Mucosa of stomach (tissue), 1 donor: Measurements from ENCODE around the gene GPR18.

ENCODE experiments used
- H3K27me3 ChIP-seq: one replicate; pipeline ENCODE4 v1.7.0; 2013; ENCODE audit warnings: mild to moderate bottlenecking, low read length; ENCODE audit not compliant: control insufficient read depth, insufficient read depth
- H3K36me3 ChIP-seq: one replicate; pipeline ENCODE4 v1.7.0; 2013; ENCODE audit warnings: low read length; ENCODE audit not compliant: control insufficient read depth, insufficient read depth
- H3K4me1 ChIP-seq: one replicate; pipeline ENCODE4 v1.7.0; 2013; ENCODE audit warnings: mild to moderate bottlenecking, low read length; ENCODE audit not compliant: control insufficient read depth, insufficient read depth
- H3K4me3 ChIP-seq: one replicate; pipeline ENCODE4 v1.7.0; 2013; ENCODE audit warnings: low read length
- H3K9ac ChIP-seq: one replicate; pipeline ENCODE4 v1.7.0; 2013; ENCODE audit warnings: mild to moderate bottlenecking, low read length, moderate library complexity
- H3K9me3 ChIP-seq: one replicate; pipeline ENCODE4 v1.7.0; 2013; ENCODE audit warnings: mild to moderate bottlenecking, low read length, moderate library complexity; ENCODE audit not compliant: control insufficient read depth
- donor health status: Pancreatic carcinoma.

GPR18 gene

DNA sequence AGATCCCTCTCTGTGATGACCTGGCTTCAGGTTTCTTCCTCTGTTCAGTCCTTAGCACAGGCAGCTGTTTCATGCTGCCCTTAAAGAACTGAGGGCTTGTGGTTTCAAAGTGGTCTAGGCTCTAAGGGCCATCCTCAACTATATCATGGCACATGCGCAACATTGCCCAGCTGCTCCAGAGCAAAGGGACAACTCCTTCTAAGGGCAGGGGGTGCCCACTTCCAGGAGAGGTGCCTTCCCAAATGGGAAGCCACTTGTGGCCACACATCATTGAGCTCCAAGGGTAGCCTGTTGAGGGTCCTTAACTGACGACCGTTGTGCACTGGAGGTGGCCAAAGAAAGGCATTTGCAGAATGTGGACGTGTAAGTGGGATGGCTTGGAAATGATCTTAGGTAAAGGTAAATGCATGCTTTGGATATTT is 41.8 kb upstream of the GPR18 start:
- Histone ChIP-seq H3K4me1 (no peaks in the 10 kb centered on the region), H3K4me3 (no peak overlapping the region), H3K9ac (no peak overlapping the region), H3K9me3 (no peaks in the 10 kb centered on the region), H3K36me3 (no peaks in the 10 kb centered on the region), H3K27me3 (no peaks in the 10 kb centered on the region)

DNA sequence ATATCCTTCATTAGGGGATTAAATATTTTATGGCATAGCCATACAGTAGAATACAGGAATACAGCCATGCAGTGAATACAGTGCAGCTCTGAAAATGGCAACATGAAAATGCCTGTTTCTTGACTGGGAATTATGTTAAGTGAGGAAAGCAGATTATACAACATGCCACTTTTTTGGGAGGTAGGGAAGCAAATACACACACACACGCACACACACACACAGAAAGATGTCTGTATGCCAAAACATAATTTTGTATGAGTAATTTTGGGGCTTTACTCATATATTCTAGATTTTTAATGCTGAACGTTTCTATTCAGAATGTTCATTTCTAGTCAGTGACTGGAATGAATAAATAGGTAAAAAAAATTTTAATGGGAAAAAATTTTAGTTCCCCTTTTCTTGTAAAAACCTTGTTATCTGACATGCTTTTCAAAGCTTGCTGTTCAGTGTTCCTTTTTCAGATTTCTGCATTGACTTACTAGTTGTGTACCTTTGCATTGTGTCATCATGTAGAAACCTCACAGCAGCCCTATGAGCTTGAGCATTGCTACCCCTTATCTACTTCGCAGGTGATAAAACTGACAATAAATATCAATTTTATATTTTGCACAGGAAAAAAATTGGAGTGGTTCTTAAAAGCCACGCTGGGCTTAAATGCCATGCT is 41.2 kb upstream of the GPR18 start:
- H3K9ac ChIP-seq = no peak overlapping the region
- H3K9me3 ChIP-seq = no peaks in the 10 kb centered on the region
- no peaks in the 10 kb centered on the region for H3K4me1 ChIP-seq

DNA sequence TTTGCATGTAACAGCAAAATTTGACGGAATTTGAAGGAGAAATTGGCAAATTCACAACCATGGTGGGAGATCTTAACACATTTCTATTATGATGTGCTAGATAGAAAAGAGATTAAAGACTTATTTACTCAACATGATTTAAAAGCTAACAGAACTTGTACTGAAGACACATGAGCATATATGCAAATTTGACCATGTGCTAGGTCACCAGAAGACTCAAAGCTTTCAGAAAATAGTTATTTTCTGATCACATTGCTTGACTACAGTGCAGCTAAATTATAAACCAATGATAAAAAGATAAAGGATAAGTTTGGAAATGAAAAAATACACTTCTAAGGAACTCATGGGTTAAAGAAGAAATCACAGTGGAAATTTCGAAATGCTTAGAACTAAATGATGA is 39.9 kb upstream of the GPR18 start:
- Histone ChIP-seq H3K9ac (no peak overlapping the region), H3K9me3 (no peaks in the 10 kb centered on the region), H3K4me3 (no peak overlapping the region), H3K27me3 (no peaks in the 10 kb centered on the region), H3K4me1 (peaks cover 3% of the 10 kb centered on the region), H3K36me3 (no peaks in the 10 kb centered on the region)

More for the DNA sequence above, 41.2 kb upstream of the GPR18 start:
- Histone ChIP-seq H3K27me3 (no peaks in the 10 kb centered on the region), H3K4me3 (no peak overlapping the region), H3K36me3 (no peaks in the 10 kb centered on the region)

DNA sequence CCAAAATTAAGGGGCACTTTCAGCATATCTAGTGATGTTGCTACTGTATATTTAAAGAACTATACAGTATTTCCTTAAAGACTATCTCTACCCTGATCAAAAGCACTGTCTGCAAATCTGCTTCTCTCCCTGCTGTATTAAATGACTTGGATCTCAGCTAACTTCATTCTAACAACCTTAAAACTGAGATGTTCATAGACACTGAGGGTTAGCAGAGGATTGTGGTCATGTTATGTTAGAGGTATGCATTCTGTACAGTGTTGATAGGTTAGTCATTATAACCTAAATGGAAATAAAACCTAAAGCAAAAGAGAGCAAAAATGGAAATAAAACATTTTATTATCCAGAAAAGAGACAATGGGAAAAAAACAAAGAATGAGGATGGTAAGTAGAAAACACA is 39.2 kb upstream of the GPR18 start:
- Histone ChIP-seq H3K9me3 (no peaks in the 10 kb centered on the region), H3K36me3 (no peaks in the 10 kb centered on the region), H3K4me3 (no peak overlapping the region), H3K4me1 (peaks cover 3% of the 10 kb centered on the region), H3K9ac (no peak overlapping the region), H3K27me3 (no peaks in the 10 kb centered on the region)

DNA sequence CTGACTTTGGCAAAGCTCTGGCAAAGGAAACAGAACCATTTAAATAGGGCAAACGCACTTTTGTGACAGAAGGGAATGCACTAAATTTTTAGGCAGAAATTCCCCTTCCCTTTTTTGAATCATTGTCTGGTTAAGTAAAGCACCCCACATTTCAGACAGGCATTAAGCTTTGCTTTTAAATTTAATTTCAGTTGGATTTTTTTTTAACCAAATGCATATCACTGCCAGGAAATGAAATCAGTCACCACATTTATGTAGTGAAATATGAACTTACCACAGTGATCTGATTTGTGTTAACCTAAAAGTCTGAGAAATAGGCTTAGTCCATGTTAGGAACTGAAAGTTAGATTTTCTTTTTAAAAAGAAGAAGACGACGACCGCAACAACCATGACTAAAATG is 38.2 kb upstream of the GPR18 start:
- Histone ChIP-seq H3K36me3 (no peaks in the 10 kb centered on the region), H3K4me1 (peaks cover 3% of the 10 kb centered on the region), H3K27me3 (no peaks in the 10 kb centered on the region), H3K9ac (no peak overlapping the region), H3K4me3 (no peak overlapping the region), H3K9me3 (no peaks in the 10 kb centered on the region)

DNA sequence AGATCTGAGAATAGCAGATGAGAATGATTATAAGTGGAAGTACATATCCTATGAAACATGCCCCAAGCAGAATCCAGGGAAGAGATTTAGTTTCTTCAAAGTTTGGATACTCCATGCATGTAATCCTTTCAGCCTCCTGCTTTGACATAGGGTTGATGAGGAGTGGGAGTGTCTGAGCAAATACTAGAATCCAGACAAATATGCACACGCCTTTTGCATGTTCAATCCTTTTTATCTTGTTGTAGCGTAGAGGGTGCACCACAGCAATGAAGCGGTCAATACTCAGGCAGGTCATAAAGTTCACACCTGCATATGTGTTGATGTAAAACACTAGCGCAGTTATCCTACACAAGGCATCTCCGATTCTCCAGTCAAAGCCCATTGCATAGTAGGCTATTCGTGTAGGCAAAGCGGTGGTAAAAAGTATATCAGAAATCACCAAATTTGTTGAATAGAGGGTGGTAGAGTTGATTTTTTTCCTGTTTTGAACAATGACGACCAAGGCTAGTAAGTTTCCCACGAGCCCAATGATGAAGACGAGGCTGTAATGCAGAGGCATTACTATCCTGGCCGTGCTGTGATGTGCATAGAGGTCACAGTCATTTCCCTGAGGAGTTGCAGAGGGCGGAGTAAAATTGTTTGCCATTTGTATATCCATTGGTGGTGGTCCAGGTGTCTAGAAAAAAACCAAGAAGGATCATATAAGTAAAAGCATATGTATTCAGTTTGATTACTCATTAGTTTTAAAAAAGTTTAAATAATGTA is 37.5 kb upstream of the GPR18 start:
- Histone ChIP-seq H3K9me3 (no peaks in the 10 kb centered on the region), H3K27me3 (no peaks in the 10 kb centered on the region), H3K4me1 (peaks cover 3% of the 10 kb centered on the region), H3K4me3 (no peak overlapping the region), H3K9ac (no peak overlapping the region), H3K36me3 (no peaks in the 10 kb centered on the region)

DNA sequence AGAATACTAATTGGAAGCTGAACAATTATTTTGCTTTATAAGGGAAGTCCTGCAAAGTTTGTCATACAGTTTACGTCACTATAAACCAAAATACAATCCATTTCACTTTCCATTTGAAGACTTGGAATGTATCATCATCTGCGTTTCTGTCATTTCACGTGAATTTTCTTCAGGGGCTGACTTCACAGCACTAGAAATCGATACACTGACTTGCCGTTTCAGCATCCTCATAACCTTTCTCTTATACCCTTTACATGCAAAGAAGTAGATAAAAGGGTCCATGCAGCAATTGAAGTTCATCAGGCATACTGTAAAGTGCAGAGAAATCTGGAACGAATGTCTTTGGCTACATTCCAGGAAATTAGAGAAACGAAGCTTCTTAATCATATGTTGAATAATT is 36.8 kb upstream of the GPR18 start:
- peaks cover 4% of the 10 kb centered on the region for H3K4me1 ChIP-seq
- no peaks in the 10 kb centered on the region for H3K36me3 ChIP-seq
- no peak overlapping the region for H3K9ac ChIP-seq
- no peaks in the 10 kb centered on the region for H3K27me3 ChIP-seq
- no peaks in the 10 kb centered on the region for H3K9me3 ChIP-seq
- H3K4me3 ChIP-seq = no peak overlapping the region

DNA sequence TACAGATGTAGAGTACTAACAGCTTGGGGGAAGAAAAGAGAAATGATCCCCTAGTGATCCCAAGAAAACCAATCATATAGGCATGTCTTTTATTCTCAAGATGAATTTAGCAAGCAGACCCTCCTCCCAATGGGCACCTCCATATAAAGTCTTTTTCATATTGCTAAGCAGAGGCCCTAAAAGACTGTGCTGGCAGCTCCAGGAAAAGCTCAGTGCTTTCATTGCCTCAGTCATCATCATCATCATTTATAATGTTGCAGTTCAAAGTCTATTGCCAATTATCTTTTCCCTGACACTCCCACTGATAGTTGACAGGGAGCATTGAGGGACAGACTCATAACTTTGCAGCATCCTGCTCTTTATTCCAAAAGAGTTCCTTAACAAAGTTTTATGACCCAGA is 36.0 kb upstream of the GPR18 start:
- no peaks in the 10 kb centered on the region for H3K9me3 ChIP-seq
- H3K36me3 ChIP-seq = no peaks in the 10 kb centered on the region
- H3K27me3 ChIP-seq = no peaks in the 10 kb centered on the region
- H3K4me3 ChIP-seq = no peak overlapping the region
- H3K4me1 ChIP-seq = peaks cover 11% of the 10 kb centered on the region
- no peak overlapping the region for H3K9ac ChIP-seq

DNA sequence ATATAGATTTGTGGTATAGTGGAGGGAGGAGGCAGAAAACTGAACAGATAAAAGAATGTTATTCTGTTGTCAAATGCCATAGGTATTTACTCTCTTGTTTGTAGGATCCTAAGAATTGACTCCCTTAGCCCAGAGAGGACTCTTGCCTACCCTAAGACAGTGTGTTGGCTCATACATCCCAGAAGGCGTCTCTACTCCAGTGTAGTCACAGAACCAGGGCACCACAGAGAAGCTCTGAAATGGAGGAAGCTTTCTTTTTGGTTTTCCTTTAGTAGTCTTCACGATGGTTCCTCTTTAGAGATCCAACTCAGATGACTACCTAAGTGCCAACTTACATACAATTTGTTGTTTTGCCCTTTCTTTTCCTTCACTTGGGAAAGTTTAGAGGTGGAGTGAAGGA is 35.0 kb upstream of the GPR18 start:
- Histone ChIP-seq H3K36me3 (no peaks in the 10 kb centered on the region), H3K4me3 (no peak overlapping the region), H3K9ac (no peak overlapping the region), H3K4me1 (peaks cover 20% of the 10 kb centered on the region), H3K27me3 (no peaks in the 10 kb centered on the region), H3K9me3 (no peaks in the 10 kb centered on the region)

DNA sequence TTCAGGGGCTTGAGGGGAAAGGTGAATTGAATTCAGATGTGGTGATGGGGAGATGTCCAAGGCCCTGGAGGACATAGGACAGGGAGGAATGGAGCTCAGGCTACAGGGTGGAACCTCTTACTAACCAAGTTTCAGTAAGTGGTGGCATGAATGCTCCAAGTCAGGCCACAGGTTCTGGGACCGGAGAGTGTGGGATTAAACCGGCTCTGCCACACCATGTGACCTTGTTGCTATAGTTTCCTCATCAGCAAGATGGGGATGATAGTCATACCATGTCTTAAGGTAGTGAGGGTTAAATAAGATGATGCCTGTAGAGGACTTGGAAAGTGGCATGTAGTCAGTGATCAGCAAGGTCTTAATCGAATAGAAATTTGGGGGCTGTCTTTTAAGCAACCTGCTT is 32.7 kb upstream of the GPR18 start:
- no peak overlapping the region for H3K9ac ChIP-seq
- H3K9me3 ChIP-seq = no peaks in the 10 kb centered on the region
- no peaks in the 10 kb centered on the region for H3K36me3 ChIP-seq
- peaks cover 26% of the 10 kb centered on the region for H3K4me1 ChIP-seq
- H3K27me3 ChIP-seq = no peaks in the 10 kb centered on the region
- H3K4me3 ChIP-seq = no peak overlapping the region

DNA sequence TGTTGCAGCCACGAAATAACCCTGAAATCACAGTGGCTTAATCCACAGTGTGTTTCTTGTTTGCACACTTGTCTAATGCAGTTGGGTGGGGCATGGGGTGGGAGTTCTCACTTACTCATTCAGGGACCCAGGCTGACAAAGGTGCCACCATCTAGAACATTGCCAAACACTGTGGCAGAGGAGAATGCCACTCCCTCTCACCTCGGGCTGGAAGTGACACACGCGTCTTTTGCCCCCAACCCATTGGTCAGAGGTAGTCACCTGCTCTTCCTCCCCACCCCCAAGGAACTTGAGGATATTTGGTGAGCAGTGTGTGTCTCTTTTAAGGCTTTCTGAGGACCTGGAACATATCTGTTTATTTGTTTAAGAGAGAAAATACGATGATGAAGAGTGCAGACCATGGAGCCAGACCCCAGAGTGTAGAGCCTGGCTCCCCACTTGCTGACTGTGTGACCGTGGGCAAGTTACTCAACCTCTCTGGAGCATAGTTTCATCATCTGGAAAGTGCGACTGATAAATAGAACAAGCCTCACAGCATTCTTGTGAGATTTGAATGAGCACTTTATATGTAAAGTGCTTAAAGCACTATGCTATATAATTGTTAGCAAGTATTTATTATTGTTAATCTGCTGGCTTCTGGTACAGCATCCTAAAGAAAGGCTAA is 31.6 kb upstream of the GPR18 start:
- Histone ChIP-seq H3K4me1 (peaks cover 31% of the 10 kb centered on the region), H3K36me3 (no peaks in the 10 kb centered on the region), H3K27me3 (no peaks in the 10 kb centered on the region), H3K4me3 (no peak overlapping the region), H3K9me3 (no peaks in the 10 kb centered on the region), H3K9ac (no peak overlapping the region)

DNA sequence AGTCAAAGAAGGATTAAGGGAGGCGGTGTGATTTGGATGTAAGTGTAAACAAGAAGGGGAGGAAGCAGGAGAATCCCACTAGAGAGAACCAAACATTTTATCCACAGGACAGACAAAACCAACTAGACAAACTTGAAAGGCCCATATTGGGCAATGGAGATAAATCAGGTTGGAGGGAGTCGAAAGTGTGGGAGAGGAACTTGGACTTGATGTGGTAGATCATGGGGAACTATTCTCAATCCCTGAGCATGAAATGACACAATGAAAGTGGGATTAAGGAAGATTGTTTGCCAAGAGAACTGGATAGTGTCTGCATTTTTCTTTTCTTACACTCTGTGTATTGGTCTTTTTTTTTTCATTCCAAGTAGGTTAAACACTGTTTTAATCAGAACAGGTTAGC is 31.1 kb upstream of the GPR18 start:
- no peaks in the 10 kb centered on the region for H3K9me3 ChIP-seq
- H3K36me3 ChIP-seq = no peaks in the 10 kb centered on the region
- peaks cover 31% of the 10 kb centered on the region for H3K4me1 ChIP-seq

More for the DNA sequence above, 31.1 kb upstream of the GPR18 start:
- Histone ChIP-seq H3K27me3 (no peaks in the 10 kb centered on the region), H3K9ac (no peak overlapping the region), H3K4me3 (no peak overlapping the region)
